GM19438 (cell line): Measurements from ENCODE around the gene CEP350.
A peak's percentile ranks its signal among the peaks of the same experiment; 100 is the strongest.
"Not testable (repeated sequence)": the region's sequence is repeated elsewhere in the genome, so short reads cannot be mapped to it uniquely, and the experiment has no call there.

Experiments
- ATAC-seq: cut with Tn5 transposase; IDR thresholded peaks from one replicate; pipeline ENCODE4 v1.9.1; 2021; ENCODE audit warnings: low read depth; ENCODE audit not compliant: unreplicated experiment

The CEP350 gene

DNA sequence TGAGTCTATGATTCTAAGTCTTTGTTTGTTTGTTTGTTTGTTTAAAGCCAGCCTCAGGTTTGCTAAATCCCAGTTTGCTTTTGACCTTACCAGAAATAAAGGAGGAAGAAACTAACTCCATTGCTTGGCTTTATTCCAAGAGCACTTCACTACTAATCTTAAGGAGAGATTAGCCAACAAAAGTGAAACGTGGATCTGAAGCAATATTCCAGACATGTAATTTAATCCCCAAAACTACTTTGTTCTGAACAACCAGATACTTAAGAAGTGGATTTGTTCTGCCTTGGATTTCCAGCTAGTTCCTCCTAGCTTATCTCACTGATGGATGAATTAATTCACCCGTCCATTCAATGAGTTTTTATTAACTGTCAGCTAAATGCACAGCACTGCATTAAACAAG, 15.9 kb upstream of the CEP350 start:
- no peak for ATAC-seq

- ATAC-seq, result no peak
These were observed 14.7 kb upstream of the CEP350 start for GRCh38 chr1:179939941-179940340.

DNA sequence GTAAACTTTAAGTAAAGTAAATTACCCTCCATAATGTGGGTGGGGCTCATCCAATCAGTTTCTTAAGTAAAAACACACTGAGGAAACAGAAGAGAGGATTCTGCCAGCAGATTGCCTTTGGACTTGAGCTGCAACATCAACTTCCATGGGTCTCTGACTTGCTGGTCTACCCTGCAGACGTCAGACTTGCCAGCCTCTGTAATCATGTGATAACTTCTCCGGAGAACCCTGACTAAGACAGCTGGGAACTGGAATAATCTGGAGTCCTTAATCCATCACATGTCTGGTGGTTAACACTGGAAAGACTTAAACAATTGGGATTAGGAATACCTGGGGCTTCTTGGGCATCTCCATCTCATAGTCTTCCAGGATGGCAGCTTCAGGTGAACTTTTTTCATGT, 13.2 kb upstream of the CEP350 start:
- ATAC-seq, result no peak

DNA sequence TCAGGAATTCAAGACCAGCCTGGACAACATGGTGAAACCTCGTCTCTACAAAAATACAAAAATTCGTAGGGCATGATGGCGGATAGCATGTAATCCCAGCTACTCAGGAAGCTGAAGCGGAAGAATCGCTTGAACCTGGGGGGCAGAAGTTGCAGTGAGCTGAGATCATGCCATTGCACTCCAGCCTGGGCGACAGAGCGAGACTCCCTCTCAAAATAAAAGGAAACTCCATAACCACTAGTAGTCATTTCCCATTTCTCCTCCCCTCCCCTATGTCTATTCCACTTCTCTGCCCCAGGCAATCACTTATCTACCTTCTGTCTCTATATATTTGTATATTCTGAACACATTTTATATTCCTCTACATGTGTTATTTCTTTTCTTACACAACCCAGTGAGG, 4.0 kb upstream of the CEP350 start:
- ATAC-seq, result no peak

DNA sequence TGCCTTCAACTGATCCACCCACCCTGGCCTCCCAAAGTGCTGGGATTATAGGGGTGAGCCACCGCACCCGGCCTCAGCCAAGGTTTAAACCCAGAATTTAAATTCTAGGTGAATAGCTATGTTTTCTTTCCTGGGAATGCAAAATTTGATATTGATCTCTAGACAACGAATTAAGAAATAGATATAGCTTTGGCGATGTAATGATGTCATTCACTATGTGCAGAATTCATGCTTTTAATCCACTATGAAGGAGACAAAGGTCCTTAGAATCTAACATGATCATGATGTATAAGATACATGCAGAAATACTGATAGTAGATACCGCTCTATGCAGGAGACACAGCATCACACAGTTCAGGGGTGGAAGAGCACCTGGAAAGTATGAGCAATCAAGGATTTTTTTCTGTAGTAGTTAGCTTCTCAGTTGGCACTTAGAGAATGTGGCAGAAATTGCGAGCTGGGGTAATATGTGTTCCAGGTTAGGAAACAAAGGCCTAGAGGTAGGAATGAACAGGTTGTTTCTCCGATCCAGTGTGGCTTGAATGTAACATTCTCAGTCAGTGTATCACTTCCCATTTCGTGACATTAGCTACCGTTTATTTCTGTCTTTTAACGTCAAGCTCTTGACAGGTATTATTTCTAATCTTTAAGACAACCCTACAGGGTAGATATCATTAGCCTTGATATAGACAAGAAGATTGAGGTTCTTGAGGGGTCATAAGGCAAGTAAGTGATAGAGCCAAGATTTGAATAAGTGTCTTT, 3.0 kb upstream of the CEP350 start:
- ATAC-seq, result no peak

DNA sequence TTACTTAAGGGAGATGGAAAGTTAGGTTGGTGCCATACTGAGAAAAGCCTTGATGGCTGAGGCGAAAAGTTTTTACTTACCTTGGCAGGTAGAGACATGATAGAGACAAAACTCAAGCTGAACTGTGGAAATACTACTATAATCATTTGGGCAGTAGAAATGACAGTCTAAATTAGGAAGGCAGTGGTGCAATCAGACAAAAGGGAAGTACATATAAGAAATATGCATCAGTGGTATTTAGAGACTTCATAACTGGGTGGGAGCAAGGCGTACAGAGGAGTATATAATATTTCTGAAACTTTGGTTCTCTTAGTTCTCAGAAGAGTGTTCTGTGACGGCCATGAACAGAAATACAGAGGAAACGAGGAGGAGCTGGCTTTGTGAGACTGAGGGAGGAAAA, 2.4 kb upstream of the CEP350 start:
- ATAC-seq, result no peak

GRCh38 chr1:179953974-179954492, 577 bp upstream of the CEP350 start:
- peak; percentile 21 for ATAC-seq

GRCh38 chr1:179955287-179955680, 674 bp downstream of the CEP350 start:
- no peak for ATAC-seq

GRCh38 chr1:179955731-179956130, 1.1 kb downstream of the CEP350 start:
- ATAC-seq, result no peak

- ATAC-seq, result no peak
These were observed 3.7 kb downstream of the CEP350 start for GRCh38 chr1:179958359-179958758.

DNA sequence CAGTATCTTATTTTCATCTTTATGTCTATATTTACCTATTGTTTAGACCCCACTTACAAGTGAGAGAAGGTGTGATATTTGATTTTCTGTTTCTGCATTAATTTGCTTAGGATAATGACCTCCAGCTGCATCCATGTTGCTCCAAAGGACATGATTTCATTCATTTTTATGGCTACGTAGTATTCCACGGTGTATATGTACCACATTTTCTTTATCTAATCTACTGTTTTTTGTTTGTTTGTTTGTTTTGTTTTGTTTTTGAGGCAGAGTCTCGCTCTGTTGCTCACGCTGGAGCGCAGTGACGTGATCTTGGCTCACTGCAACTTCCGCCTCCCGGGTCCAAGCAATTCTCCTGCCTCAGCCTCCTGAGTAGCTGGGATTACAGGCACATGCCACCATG, 7.6 kb downstream of the CEP350 start:
- not testable (repeated sequence) for ATAC-seq

DNA sequence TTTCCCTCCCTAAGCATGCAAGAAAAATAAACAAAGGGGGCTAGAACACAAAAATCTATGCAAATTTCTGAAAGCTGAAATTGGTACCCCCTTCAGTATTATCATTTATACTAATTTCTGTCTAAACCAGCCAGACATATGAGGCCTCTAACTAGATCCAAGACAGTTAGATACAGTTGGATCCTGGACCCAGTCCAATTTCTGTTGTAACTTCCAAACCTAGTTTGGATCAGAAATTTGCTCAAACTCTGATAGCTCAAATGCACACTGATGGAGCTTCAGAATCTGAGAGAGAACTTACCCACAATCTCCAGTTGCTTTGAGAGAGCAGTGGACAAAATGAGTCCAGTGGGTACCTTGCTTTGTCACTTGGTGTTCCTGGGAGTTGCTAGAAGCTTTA, 11.9 kb downstream of the CEP350 start:
- ATAC-seq, result no peak

GRCh38 chr1:179968284-179968993, 13.8 kb downstream of the CEP350 start:
- ATAC-seq, result no peak

DNA sequence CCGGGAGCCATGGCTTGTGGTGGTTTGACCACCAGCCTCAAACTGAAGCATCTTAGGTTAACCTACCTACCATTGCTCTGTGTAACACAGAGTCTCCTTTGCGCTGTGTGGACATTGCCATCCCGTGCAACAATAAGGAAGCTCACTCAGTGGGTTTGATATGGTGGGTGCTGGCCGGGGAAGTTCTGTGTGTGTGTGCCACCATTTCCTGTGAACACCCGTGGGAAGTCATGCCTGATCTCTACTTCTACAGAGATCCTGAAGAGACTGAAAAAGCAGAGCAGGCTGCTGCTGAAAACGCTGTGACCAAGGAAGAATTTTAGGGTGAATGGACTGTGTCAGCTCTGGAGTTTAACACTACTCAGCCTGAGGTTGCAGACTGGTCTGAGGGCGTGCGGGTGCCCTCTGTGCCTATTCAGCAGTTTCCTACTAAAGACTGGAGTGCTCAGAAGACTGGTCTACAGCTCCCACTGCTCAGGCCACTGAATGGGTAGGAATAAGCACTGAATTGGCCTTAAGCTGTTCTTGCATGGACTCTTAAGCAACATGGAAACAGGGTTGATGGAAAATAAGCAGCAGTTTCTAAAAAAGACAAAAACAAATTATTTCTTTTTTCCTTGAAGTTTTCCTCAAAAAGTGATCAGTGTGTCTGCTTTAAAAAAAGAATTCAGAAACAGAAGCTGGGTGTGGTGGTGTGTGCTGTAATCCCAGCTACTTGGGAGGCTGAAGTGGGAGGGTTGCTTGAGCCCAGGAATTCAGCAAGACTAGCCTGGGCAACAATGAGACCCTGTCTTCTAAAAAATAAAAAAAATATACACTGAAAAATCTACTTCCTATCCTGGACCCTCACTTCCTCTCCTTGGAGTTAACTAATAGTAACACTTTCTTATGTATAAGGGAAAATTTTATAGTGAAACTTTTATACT, 14.6 kb downstream of the CEP350 start:
- no peak for ATAC-seq

DNA sequence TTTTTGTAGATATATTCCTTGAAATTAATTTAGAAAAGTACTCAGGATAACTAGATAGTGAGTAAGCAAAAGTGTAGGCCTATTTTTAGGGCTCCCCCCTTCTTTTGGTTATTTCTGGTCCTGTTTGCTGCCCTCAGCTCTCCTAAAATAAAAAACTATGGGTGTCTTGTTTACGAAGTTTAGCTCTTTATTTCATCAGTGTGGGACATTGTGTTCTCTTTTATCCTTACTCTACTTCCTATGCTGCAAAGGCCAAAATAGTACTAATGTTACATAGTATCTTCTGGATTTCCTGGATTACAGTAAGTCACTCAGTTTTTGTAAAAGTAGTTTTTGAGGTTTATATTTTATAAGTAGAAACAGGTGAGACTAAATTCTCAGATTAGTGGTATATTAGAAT, 15.4 kb downstream of the CEP350 start:
- ATAC-seq, result no peak

DNA sequence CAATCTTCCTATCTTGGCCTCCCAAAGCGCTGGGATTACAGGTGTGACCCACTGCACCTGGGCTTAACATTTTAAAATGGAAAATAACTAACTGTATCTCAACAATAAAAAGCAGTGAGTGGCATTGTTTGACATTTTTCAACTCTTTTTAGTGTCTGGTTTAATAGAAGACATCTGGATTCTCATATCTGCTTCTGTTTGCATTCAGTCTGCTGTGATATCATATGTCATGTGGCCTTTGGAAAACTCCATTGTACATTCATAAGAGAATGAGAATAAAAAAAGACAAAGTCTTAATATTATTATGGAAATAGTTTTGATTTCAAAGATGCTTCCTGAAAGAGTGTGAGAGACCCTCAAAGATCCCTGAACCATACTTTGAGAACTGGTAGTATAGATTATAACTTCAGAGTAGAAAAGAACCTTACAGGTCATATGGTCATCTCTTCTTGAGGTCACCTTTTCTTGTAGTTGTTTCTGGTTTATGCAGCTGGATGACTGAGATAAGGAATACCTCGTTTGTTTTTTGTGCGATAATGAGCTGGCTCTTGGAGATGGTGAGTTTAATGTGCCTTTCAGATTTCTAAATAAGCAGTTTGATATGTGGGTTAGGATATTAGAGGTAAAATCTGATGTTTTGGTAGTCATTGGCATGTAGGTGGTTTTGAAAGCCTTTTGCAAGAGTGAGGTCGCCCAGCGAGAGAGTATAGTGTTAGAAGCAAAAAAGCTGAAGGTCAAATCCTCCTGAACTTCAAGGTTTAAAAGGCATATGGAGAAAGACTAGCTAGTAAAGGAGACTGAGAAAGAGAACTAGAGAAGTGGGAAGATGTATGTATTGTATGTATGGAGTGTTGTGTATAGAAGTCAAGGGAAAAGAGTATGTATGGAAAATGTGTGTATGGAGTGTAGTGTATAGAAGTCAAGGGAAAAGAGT, 17.2 kb downstream of the CEP350 start:
- ATAC-seq, result no peak

DNA sequence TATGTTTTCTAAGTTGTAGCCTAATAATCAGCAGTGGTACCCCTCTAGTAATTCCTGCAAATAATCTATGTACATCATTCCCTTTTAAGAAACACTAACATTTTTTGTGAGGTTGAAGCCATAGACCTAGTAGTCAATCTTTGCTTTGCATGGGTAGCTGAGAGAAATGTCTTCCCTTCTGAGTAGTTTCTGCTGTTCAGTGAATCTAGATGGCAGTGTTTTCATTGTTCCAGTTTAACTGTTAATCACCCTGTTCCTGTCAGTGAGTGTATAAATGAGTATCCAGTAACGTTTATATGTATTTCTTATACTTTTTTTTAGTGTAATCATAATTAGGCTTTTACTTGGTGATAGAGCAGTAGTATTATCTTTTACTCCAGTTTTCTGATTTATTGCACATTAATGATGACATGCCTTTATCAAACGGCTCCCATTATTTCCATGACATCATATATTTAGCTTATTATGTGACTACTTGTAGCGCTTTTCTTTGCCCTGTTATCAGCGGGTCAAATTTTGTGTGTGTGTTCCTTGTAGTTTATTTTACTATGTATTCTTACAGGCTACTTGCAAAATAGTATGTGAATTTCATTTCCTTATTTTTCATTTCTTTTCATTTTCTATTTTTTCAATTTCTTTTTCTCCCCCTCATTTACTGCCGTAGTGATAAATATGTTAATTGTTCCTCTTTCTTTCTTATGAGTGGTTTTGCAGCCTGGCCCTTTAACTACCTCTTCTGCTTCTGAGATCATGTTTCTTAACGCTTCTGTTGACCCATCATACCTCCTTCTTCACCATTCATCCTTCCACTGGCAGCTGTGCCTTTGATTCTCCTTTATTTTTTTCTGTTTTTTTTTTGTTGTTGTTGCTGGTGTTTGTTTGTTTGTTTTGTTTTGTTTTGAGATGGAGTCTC, 18.8 kb downstream of the CEP350 start:
- no peak for ATAC-seq

GRCh38 chr1:179976970-179977651, 22.5 kb downstream of the CEP350 start:
- no peak for ATAC-seq
